Uterus (tissue), 2 donors: ENCODE data around the gene DEPDC4.

Experiments used
- POLR2A ChIP-seq, 2 donors: fragments of 450-650 bp; IDR thresholded peaks; one replicate each; pipeline ENCODE4 v1.6.1; 2016; ENCODE audit warnings: antibody characterized with exemption in 2 of 2, mild to moderate bottlenecking in 1 of 2, moderate library complexity in 1 of 2
- TF ChIP-seq, protein P1 (sequence below), 4 experiments: fragments of 200-600 bp in 2 of 4; fragments of 450-650 bp in 2 of 4; sonication (generic) in 2 of 4; IDR thresholded peaks; one replicate each; pipeline ENCODE4 v1.5.1; 2016 to 2019; ENCODE audit warnings: antibody characterized with exemption in 4 of 4, mild to moderate bottlenecking in 2 of 4, moderate library complexity in 1 of 4

DNA sequence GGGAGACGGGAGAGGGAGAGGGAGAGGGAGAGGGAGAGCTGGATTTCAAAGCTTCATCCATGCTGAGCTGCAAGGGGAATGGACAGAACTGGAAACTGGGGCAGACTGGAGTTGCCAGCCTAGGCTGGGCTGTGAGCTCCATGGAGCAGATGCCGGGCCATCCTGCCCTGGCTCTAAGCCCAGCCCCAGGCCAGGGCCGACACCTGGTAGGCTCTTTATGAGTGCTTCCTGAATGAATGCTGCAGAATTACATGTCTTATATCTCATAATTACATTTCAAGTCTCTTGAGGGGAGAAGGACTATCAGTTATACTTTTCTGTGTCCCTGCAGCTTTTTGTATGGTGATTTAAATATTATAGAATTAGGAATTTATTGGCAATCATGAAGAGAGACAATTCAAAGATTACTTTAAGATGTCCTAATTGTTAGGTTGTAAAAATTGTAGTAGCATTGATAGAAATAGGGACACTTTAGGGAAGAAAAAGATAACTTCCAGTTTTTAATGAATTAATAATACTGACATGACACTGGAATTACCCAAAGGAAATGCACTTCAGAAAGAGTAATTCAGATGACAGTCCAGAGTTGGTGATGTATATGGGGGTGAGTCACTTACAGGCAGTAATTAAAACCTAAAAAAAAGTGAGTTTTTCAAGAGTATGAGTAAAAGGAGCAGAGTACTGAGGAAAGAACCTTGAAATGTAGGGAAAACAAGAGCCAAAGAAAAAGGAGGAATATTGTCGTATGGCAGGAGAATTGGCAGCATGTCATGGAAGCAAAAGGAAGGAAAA, 29.1 kb upstream of the DEPDC4 start:
- TF ChIP-seq, protein P1, sequence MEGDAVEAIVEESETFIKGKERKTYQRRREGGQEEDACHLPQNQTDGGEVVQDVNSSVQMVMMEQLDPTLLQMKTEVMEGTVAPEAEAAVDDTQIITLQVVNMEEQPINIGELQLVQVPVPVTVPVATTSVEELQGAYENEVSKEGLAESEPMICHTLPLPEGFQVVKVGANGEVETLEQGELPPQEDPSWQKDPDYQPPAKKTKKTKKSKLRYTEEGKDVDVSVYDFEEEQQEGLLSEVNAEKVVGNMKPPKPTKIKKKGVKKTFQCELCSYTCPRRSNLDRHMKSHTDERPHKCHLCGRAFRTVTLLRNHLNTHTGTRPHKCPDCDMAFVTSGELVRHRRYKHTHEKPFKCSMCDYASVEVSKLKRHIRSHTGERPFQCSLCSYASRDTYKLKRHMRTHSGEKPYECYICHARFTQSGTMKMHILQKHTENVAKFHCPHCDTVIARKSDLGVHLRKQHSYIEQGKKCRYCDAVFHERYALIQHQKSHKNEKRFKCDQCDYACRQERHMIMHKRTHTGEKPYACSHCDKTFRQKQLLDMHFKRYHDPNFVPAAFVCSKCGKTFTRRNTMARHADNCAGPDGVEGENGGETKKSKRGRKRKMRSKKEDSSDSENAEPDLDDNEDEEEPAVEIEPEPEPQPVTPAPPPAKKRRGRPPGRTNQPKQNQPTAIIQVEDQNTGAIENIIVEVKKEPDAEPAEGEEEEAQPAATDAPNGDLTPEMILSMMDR (IDR thresholded peaks at IDR 0.05) = no peak
- no peak for TF ChIP-seq POLR2A (IDR thresholded peaks at IDR 0.05)
